Measurements from ENCODE around the gene ZSCAN22. TPM values are rescaled to one million over a fixed set of nuclear protein-coding genes. Genes with fewer than 3 reads are reported as not detected.

The ZSCAN22 gene
- total RNA-seq, 1 donor from 2014 or later = 2.6 TPM

DNA sequence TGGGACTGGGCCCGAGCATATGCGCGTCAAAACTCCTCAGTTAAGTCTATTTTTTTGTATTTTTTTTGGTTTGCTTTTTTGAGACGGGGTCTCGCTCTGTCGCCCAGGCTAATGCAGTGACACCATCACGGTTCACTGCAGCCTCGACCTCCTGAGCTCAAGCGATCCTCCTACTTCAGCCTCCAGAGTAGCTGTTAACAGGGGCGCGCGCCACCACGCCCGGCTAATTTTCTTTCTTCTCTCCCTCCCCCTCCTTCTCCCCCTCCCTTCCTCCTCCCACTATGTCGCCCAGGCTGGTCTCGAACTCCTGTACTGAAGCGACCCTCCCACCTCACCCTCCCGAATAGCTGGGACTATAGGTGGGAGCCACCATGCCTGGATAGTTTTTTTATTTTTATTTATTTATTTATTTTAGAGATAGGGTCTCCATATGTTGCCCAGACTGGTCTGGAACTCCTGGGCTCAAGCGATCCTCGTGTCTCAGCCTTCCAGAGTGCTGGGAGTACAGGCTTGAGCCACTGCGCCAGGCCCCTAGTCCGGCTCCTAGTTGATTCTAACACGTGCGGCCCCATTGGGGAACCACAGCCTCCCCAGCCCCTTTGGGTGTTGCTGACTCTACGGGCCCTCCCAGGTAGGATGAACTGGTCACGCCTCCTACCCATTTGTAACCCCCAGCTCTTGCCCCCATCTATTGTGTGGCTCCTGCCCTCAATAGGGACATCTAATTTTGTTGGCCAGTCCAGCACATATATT lies 54.8 kb downstream of the ZSCAN22 start:
- Histone ChIP-seq H3K27ac (ENCODE audit: low read depth, low read length) (peak overlapping the region; percentile 85), H3K4me3 (ENCODE audit: low read length in 3 of 3) (peak overlapping the region; percentile 90 to 94 (median 90)), H3K36me3 (ENCODE audit: control insufficient read depth in 3 of 3, insufficient read depth in 3 of 3, low read length in 3 of 3) (no peaks in the 10 kb centered on the region), H3K9me3 (ENCODE audit: control insufficient read depth in 3 of 3, low read length in 3 of 3) (no peaks in the 10 kb centered on the region), H3K9ac (ENCODE audit: low read depth in 1 of 3, low read length in 3 of 3) (peak overlapping the region; percentile 69 to 94 (median 89)), H3K4me1 (ENCODE audit: control insufficient read depth in 3 of 3, insufficient read depth in 3 of 3, low read length in 3 of 3) (peaks cover 34 to 46% (median 44%) of the 10 kb centered on the region in 3 donors), H3K27me3 (ENCODE audit: control insufficient read depth in 3 of 3, insufficient read depth in 3 of 3, low read length in 3 of 3) (no peaks in the 10 kb centered on the region)

- Histone ChIP-seq H3K36me3 (ENCODE audit: control insufficient read depth in 3 of 3, insufficient read depth in 3 of 3, low read length in 3 of 3) (peaks cover under 1 to 2% (median under 1%) of the 10 kb centered on the region in 3 donors), H3K27ac (ENCODE audit: low read depth, low read length) (no peak overlapping the region), H3K9me3 (ENCODE audit: control insufficient read depth in 3 of 3, low read length in 3 of 3) (no peaks in the 10 kb centered on the region), H3K9ac (ENCODE audit: low read depth in 1 of 3, low read length in 3 of 3) (no peak overlapping the region), H3K4me3 (ENCODE audit: low read length in 3 of 3) (no peak overlapping the region), H3K27me3 (ENCODE audit: control insufficient read depth in 3 of 3, insufficient read depth in 3 of 3, low read length in 3 of 3) (no peaks in the 10 kb centered on the region), H3K4me1 (ENCODE audit: control insufficient read depth in 3 of 3, insufficient read depth in 3 of 3, low read length in 3 of 3) (peaks cover 41 to 54% (median 51%) of the 10 kb centered on the region in 3 donors)
Measured at GRCh38 chr19:58382997-58383603, 56.3 kb downstream of the ZSCAN22 start.

DNA sequence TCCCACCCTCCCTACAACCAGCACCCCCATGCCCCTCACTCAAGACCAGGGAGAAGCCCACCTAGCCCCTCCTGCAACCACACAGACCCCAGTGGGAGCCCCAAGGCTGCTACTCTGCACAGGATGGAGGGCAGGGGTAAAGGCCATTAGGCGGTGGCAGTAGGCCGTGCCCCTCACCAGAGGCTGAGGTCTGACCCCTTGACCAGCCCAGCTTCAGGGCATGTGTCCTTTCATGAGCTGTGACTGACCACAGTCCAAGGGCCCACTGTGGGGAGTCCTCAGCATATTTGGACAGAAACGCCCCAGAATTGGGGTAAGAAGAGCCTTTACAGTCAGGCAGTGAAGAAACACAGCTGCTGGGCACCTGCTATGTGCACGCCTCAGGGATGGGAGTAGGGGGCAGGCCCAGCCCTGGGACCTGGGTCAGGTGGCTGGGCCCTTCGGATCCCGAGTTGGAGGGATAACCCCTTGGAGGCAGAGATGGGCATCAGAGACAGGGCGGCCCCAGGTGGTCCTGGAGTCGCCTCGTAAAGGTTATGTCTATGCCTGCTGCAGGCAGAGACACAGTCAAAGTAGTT lies 58.6 kb downstream of the ZSCAN22 start:
- Histone ChIP-seq H3K27me3 (ENCODE audit: control insufficient read depth in 3 of 3, insufficient read depth in 3 of 3, low read length in 3 of 3) (no peaks in the 10 kb centered on the region), H3K4me1 (ENCODE audit: control insufficient read depth in 3 of 3, insufficient read depth in 3 of 3, low read length in 3 of 3) (peaks cover 30 to 41% (median 40%) of the 10 kb centered on the region in 3 donors), H3K36me3 (ENCODE audit: control insufficient read depth in 3 of 3, insufficient read depth in 3 of 3, low read length in 3 of 3) (peaks cover 7 to 11% (median 9%) of the 10 kb centered on the region in 3 donors), H3K9me3 (ENCODE audit: control insufficient read depth in 3 of 3, low read length in 3 of 3) (no peaks in the 10 kb centered on the region), H3K9ac (ENCODE audit: low read depth in 1 of 3, low read length in 3 of 3) (peak overlapping the region; percentile 97 to 99 (median 98)), H3K4me3 (ENCODE audit: low read length in 3 of 3) (peak overlapping the region; percentile 71 to 95 (median 91)), H3K27ac (ENCODE audit: low read depth, low read length) (peak overlapping the region; percentile 98)

DNA sequence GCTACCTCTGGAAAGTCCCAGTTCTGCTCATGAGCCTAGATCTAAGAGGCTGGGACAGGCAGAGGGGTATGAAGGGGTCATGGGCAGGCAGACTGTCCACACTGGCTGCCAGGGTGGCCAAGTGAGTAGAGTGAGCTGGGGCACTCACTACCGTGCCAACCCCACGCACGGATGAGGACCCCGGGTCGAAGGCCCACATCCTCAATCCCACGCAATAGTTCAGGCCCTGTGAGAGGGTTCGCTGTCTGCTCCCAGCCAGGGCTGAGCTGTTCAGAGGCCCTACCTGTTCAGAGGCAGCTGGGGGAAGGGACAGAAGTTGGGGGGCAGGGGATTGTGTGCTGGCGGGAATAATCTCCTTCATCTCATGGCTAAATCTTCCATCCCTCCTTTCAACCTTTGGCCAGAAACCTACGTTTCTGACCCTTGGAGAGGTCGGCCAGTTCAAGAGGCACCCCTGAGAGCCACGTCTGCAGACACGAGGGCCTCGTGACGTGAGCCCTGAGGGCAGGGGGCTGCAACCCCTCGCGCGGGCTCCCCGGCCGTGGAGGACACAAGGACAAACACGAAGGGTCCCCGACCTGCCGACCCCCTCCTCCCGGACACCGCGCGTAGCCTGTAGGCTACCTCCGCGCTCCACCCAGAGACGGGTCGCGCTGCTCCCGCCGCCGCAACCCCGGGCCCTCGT lies 59.2 kb downstream of the ZSCAN22 start:
- Histone ChIP-seq H3K4me3 (ENCODE audit: low read length in 3 of 3) (peak overlapping the region; percentile 71 to 95 (median 91)), H3K27ac (ENCODE audit: low read depth, low read length) (peak overlapping the region; percentile 98), H3K27me3 (ENCODE audit: control insufficient read depth in 3 of 3, insufficient read depth in 3 of 3, low read length in 3 of 3) (no peaks in the 10 kb centered on the region), H3K4me1 (ENCODE audit: control insufficient read depth in 3 of 3, insufficient read depth in 3 of 3, low read length in 3 of 3) (peaks cover 29 to 40% (median 38%) of the 10 kb centered on the region in 3 donors), H3K9ac (ENCODE audit: low read depth in 1 of 3, low read length in 3 of 3) (peak overlapping the region; percentile 97 to 99 (median 98)), H3K36me3 (ENCODE audit: control insufficient read depth in 3 of 3, insufficient read depth in 3 of 3, low read length in 3 of 3) (peaks cover 7 to 11% (median 9%) of the 10 kb centered on the region in 3 donors), H3K9me3 (ENCODE audit: control insufficient read depth in 3 of 3, low read length in 3 of 3) (no peaks in the 10 kb centered on the region)

GRCh38 chr19:58386576-58387337 lies 60.0 kb downstream of the ZSCAN22 start, which contains the start of gene RPS5:
Gene RPS5, plus strand, starts transcription at chr19:58387269. Its CDS starts 869 bp downstream, at chr19:58388138.
- no peaks in the 10 kb centered on the region for H3K27me3 ChIP-seq (ENCODE audit: control insufficient read depth in 3 of 3, insufficient read depth in 3 of 3, low read length in 3 of 3)
- peaks cover 7 to 11% (median 9%) of the 10 kb centered on the region in 3 donors for H3K36me3 ChIP-seq (ENCODE audit: control insufficient read depth in 3 of 3, insufficient read depth in 3 of 3, low read length in 3 of 3)
- H3K9me3 ChIP-seq (ENCODE audit: control insufficient read depth in 3 of 3, low read length in 3 of 3) = no peaks in the 10 kb centered on the region
- H3K27ac ChIP-seq (ENCODE audit: low read depth, low read length) = peak within 1 kb of the TSS; percentile 98
- peaks cover 25 to 37% (median 36%) of the 10 kb centered on the region in 3 donors for H3K4me1 ChIP-seq (ENCODE audit: control insufficient read depth in 3 of 3, insufficient read depth in 3 of 3, low read length in 3 of 3)
- peak within 1 kb of the TSS; percentile 97 to 99 (median 98) for H3K9ac ChIP-seq (ENCODE audit: low read depth in 1 of 3, low read length in 3 of 3)
- peak within 1 kb of the TSS; percentile 71 to 95 (median 91) for H3K4me3 ChIP-seq (ENCODE audit: low read length in 3 of 3)

GRCh38 chr19:58387338-58388174 lies 60.8 kb downstream of the ZSCAN22 start:
- Histone ChIP-seq H3K9me3 (ENCODE audit: control insufficient read depth in 3 of 3, low read length in 3 of 3) (no peaks in the 10 kb centered on the region), H3K4me3 (ENCODE audit: low read length in 3 of 3) (peak overlapping the region; percentile 71 to 95 (median 91)), H3K36me3 (ENCODE audit: control insufficient read depth in 3 of 3, insufficient read depth in 3 of 3, low read length in 3 of 3) (peaks cover 9 to 15% (median 10%) of the 10 kb centered on the region in 3 donors), H3K4me1 (ENCODE audit: control insufficient read depth in 3 of 3, insufficient read depth in 3 of 3, low read length in 3 of 3) (peaks cover 20 to 31% (median 31%) of the 10 kb centered on the region in 3 donors), H3K27me3 (ENCODE audit: control insufficient read depth in 3 of 3, insufficient read depth in 3 of 3, low read length in 3 of 3) (no peaks in the 10 kb centered on the region), H3K9ac (ENCODE audit: low read depth in 1 of 3, low read length in 3 of 3) (peak overlapping the region; percentile 69 to 99 (median 98)), H3K27ac (ENCODE audit: low read depth, low read length) (peak overlapping the region; percentile 98)

- H3K27ac ChIP-seq (ENCODE audit: low read depth, low read length) = no peak overlapping the region
- H3K9ac ChIP-seq (ENCODE audit: low read depth in 1 of 3, low read length in 3 of 3) = peak overlapping the region; percentile 10 to 99 (median 98)
- H3K4me3 ChIP-seq (ENCODE audit: low read length in 3 of 3) = peak overlapping the region; percentile 71 to 95 (median 91)
- H3K27me3 ChIP-seq (ENCODE audit: control insufficient read depth in 3 of 3, insufficient read depth in 3 of 3, low read length in 3 of 3) = no peaks in the 10 kb centered on the region
- H3K36me3 ChIP-seq (ENCODE audit: control insufficient read depth in 3 of 3, insufficient read depth in 3 of 3, low read length in 3 of 3) = peaks cover 15 to 21% (median 16%) of the 10 kb centered on the region in 3 donors
- no peaks in the 10 kb centered on the region for H3K9me3 ChIP-seq (ENCODE audit: control insufficient read depth in 3 of 3, low read length in 3 of 3)
- H3K4me1 ChIP-seq (ENCODE audit: control insufficient read depth in 3 of 3, insufficient read depth in 3 of 3, low read length in 3 of 3) = peaks cover 20 to 31% (median 31%) of the 10 kb centered on the region in 3 donors
Measured at GRCh38 chr19:58388175-58388526, 61.4 kb downstream of the ZSCAN22 start.
